ENCODE data around the gene ROCK2.
"Not testable (repeated sequence)": the region's sequence is repeated elsewhere in the genome, so short reads cannot be mapped to it uniquely, and the experiment has no call there.

ROCK2 gene

DNA sequence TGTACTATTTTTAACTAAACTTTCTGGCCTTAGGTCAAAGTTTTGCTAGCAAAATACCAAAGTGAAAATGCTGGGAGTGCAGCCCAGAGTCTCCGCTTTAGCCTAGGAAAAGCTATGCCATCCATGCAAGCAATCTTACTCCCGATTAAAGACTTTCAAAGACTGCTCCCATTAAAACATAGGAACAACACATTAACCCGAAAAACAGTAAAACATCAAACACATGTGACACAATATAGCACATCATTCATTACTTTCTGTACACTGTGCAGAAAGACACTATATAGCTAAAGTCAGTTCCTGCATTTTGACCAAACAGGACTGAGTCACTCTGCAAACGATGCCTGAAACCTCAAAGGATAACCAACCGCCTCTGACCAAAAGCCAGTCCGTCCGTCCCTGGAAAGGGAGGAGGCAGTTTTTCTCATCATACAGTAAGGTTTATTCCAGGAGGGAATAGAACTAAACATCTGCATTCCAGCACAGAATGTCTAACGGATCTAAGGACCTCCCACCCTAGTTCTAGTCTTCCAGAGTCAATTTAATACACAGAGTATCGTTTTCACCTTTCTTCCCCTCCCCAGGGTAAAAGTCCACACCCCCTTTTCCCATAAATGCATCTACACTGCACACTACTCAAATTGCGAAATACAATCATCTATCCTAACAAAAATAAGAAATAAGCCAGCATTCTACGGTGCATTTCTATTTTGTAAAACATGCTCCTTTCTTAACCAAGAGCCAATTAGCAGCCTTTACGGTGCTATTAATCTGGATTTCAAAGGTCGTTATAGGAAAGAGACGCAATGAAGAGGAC lies 1.7 kb downstream of the ROCK2 start:
- DNase-seq (ENCODE audit: low read depth in 1 of 2, low spot score in 1 of 2) = no peak

DNA sequence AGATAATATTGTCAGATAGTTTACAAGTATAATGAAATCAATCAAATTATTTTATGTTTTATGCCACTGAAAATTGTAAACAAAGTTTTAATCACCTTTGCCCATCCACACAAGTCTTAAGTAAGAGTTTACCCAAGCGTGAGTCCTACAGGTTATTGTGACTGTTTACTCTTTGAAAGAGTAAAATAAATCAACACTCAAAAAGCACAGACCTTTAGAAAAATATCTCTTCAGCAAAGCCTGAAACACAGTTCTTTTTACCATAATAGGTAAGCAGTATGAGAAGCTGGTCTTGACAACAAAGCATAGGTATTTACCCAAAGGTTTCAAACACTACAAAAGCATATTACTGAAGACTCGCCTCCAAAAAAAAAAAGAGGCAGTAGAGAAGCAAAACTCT lies 3.7 kb downstream of the ROCK2 start:
- no peak for DNase-seq (ENCODE audit: low read depth in 1 of 2, low spot score in 1 of 2)

GRCh38 chr2:11339508-11340083 lies 4.8 kb downstream of the ROCK2 start:
- DNase-seq (ENCODE audit: low read depth in 1 of 2, low spot score in 1 of 2) = no peak

GRCh38 chr2:11338580-11338979 lies 5.9 kb downstream of the ROCK2 start:
- no peak for DNase-seq (ENCODE audit: low read depth in 1 of 2, low spot score in 1 of 2)

- DNase-seq (ENCODE audit: low read depth in 1 of 2, low spot score in 1 of 2) = no peak
These were observed 6.5 kb downstream of the ROCK2 start for GRCh38 chr2:11337909-11338308.

GRCh38 chr2:11336189-11336588 lies 8.2 kb downstream of the ROCK2 start:
- no peak for DNase-seq (ENCODE audit: low read depth in 1 of 2, low spot score in 1 of 2)

- DNase-seq (ENCODE audit: low read depth in 1 of 2, low spot score in 1 of 2) = no peak
These were observed 10.8 kb downstream of the ROCK2 start for GRCh38 chr2:11333427-11334183.

DNA sequence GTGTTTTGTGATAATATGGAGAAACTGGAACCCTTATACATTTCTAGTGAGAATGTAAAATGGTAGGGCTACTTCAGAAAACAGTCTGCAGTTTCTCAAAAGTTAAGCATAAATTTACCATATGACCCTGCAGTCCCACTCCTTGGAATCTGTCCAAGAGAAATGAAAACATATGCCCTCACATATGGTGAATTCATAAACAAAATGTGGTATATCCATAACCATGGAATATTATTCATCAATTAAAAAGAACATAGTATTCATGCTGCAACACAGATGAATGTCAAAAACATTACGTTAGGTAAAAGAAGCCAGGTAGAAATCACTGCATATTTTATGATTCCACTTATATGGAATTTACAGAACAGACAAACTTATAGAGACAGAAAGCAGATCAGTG lies 11.8 kb downstream of the ROCK2 start:
- DNase-seq (ENCODE audit: low read depth in 1 of 2, low spot score in 1 of 2) = no peak

- DNase-seq (ENCODE audit: low read depth in 1 of 2, low spot score in 1 of 2) = no peak
These were observed 13.8 kb downstream of the ROCK2 start for GRCh38 chr2:11330457-11331142.

DNA sequence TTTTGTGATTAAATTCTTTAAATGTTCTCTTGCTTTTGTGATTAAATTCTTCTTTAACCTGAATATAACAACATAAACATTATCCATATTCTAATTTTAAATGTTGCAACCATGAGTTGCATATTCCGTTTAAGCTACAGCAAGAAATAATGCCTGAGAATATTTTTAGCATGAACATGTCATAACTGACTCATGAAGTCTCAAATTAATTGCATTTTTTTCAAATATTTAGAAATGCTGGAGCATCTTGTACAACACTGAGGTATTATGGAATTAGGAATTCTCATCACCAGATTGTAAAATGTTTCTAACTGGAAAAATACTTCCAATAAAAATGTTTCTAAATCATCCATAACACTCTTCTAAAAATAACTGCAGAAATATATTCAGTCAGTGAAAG lies 14.7 kb downstream of the ROCK2 start:
- no peak for DNase-seq (ENCODE audit: low read depth in 1 of 2, low spot score in 1 of 2)

GRCh38 chr2:11328522-11328921 lies 15.9 kb downstream of the ROCK2 start:
- not testable (repeated sequence) for DNase-seq (ENCODE audit: low read depth in 1 of 2, low spot score in 1 of 2)

DNA sequence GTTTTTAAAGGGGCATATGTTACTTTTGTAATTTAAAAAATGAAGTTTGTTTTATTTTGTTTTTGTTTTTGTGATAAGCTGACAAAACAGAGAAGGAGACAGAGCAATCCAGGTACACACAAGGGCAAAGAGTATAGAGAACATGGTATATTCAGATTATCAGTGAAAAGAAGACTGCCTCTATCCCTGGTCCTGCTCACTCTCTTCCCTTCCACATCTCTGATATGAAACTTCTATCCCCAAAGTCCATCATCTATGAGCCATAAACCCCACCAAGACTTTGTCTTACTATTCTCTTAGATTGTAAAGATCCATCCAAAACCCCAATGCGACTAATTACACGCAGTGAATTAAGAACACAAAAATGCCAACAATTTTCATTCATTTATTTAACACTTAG lies 16.6 kb downstream of the ROCK2 start:
- DNase-seq (ENCODE audit: low read depth in 1 of 2, low spot score in 1 of 2) = no peak

- no peak for DNase-seq (ENCODE audit: low read depth in 1 of 2, low spot score in 1 of 2)
These were observed 17.7 kb downstream of the ROCK2 start for GRCh38 chr2:11326677-11327211.

- no peak for DNase-seq (ENCODE audit: low read depth in 1 of 2, low spot score in 1 of 2)
These were observed 18.3 kb downstream of the ROCK2 start for GRCh38 chr2:11325961-11326676.

DNA sequence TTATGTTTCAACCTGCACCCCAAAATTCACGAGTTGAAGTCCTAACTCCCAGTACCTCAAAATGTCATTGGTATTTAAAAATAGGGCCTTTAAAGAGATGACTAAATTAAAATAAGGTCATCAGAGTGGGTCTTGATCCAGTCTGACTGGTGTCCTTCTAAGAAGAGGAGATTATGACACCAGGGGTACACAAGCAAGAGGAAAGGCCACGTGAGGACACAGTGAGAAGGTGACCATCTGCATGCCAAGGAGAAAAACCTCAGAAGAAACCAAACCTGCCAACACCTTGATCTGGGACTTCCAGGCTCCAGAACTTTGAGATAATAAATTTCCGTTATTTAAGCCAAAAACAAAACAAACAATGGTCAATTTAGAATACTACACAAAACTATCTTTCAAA lies 22.6 kb downstream of the ROCK2 start:
- no peak for DNase-seq (ENCODE audit: low read depth in 1 of 2, low spot score in 1 of 2)

GRCh38 chr2:11320698-11321492 lies 23.5 kb downstream of the ROCK2 start:
- no peak for DNase-seq (ENCODE audit: low read depth in 1 of 2, low spot score in 1 of 2)

- DNase-seq (ENCODE audit: low read depth in 1 of 2, low spot score in 1 of 2) = no peak
These were observed 24.5 kb downstream of the ROCK2 start for GRCh38 chr2:11319939-11320338.

- DNase-seq (ENCODE audit: low read depth in 1 of 2, low spot score in 1 of 2) = no peak
These were observed 29.2 kb downstream of the ROCK2 start for GRCh38 chr2:11315074-11315705.

DNA sequence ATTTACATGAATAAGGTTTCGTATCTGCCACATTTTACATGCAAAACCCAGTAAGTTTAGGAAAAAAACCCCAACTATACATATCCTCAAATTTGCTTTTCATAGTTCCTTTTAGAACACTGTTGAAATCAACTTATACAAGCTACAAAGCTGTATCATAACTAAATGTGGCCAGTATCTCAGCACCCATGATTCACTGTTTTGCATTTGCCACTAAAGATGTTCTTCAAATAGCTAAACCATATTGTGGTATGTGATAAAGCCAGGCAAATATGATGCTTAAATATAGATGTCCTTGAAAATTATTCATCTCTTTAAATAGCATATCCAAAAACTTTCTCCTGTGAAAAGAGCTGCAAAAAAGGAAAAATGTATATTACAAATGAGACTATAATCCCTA lies 29.9 kb downstream of the ROCK2 start:
- no peak for DNase-seq (ENCODE audit: low read depth in 1 of 2, low spot score in 1 of 2)
